ENCODE data around the gene USP5.

Gene USP5

GRCh38 chr12:6822426-6823135 is 29.4 kb upstream of the USP5 start:
- no peak for TF ChIP-seq ZNF274 (IDR thresholded peaks at IDR 0.05; ENCODE audit: low read depth, low read length)
- H3K4me3 ChIP-seq (ENCODE audit: low read length), result no peak overlapping the region

- no peak for TF ChIP-seq ZNF274 (IDR thresholded peaks at IDR 0.05; ENCODE audit: low read depth, low read length)
- H3K4me3 ChIP-seq (ENCODE audit: low read length), result no peak overlapping the region
These were observed 28.5 kb upstream of the USP5 start for GRCh38 chr12:6823182-6824084.

DNA sequence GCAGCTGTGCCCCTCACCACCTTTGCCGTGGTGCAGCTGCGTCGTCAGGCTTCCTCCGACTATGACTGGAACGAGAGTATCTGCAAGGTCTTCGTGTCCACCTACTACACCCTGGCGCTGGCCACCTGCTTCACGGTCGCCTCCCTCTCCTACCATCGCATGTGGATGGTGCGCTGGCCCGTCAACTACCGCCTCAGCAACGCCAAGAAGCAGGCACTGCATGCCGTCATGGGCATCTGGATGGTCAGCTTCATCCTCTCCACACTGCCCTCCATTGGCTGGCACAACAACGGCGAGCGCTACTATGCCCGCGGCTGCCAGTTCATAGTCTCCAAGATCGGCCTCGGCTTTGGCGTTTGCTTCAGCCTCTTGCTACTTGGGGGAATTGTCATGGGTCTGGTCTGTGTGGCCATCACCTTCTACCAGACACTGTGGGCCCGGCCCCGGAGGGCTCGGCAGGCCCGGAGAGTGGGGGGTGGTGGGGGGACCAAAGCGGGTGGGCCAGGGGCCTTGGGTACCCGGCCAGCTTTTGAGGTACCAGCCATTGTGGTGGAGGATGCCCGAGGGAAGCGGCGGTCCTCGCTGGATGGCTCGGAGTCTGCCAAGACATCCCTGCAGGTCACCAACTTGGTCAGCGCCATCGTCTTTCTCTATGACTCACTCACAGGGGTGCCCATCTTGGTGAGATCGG is 27.7 kb upstream of the USP5 start:
- H3K4me3 ChIP-seq (ENCODE audit: low read length), result no peak overlapping the region
- no peak for TF ChIP-seq ZNF274 (IDR thresholded peaks at IDR 0.05; ENCODE audit: low read depth, low read length)

GRCh38 chr12:6824901-6825381 is 27.0 kb upstream of the USP5 start:
- H3K4me3 ChIP-seq (ENCODE audit: low read length), result no peak overlapping the region
- no peak for TF ChIP-seq ZNF274 (IDR thresholded peaks at IDR 0.05; ENCODE audit: low read depth, low read length)

DNA sequence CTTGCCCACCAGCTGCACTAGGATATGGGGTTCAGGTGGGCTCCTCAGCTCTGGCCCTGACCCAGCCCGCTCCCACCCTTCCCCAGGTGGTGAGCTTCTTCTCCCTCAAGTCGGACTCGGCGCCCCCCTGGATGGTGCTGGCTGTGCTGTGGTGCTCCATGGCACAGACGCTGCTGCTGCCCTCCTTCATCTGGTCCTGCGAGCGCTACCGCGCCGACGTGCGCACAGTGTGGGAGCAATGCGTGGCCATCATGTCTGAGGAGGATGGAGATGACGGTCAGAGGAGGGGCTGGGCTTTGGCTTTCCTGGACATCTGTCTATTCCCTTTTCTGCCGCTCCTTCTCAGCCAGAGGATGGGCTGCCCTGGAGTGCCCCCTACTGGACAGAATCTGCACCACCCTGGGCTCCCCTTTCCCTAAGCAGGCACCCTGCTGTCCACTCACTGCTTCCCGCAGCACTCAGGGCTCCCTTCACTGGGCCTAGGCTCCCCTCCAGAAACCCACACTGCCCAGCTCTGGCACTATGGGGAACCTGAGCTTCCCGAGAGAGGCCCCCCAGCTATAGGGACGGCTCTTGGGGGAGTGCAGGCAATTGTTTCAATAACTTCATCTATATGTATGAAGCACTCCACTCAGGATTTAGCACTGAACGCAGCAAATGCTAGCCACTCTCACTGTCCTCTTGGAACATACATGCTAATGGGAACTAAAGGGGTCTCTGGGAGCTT is 26.4 kb upstream of the USP5 start:
- no peak overlapping the region for H3K4me3 ChIP-seq (ENCODE audit: low read length)
- TF ChIP-seq ZNF274 (IDR thresholded peaks at IDR 0.05; ENCODE audit: low read depth, low read length), result no peak

DNA sequence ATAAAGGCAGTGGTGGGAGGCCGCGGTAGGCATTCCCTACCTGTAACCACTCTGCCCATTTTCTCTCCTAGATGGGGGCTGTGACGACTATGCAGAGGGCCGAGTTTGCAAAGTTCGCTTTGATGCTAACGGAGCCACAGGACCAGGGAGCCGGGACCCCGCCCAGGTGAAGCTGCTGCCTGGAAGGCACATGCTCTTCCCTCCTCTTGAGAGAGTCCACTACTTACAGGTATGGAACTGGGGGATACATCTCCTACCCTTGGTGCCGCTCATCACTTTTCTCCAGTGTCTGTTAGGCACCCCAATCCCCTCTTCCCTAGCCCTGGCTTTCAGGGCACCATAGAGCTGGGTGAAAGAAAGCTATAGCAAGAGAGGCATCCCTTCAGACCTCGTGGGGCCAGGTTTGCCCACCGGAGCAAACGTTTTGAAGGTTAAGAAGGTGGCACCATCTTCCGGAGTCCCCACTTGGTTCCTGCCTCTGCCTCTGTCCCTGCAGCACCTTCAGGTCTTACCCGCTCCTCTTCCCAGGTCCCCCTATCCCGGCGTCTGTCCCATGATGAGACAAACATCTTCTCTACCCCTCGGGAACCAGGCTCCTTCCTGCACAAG is 25.7 kb upstream of the USP5 start:
- H3K4me3 ChIP-seq (ENCODE audit: low read length), result no peak overlapping the region
- no peak for TF ChIP-seq ZNF274 (IDR thresholded peaks at IDR 0.05; ENCODE audit: low read depth, low read length)

GRCh38 chr12:6826734-6827436 is 25.1 kb upstream of the USP5 start:
- no peak for TF ChIP-seq ZNF274 (IDR thresholded peaks at IDR 0.05; ENCODE audit: low read depth, low read length)

GRCh38 chr12:6827437-6827911 is 24.5 kb upstream of the USP5 start:
- no peak overlapping the region for H3K4me3 ChIP-seq (ENCODE audit: low read length)
- TF ChIP-seq ZNF274 (IDR thresholded peaks at IDR 0.05; ENCODE audit: low read depth, low read length), result no peak

More at GRCh38 chr12:6826734-6827436, 25.1 kb upstream of the USP5 start:
- no peak overlapping the region for H3K4me3 ChIP-seq (ENCODE audit: low read length)

- peak within 1 kb of the TSS; percentile 44 for H3K4me3 ChIP-seq (ENCODE audit: low read length)
- no peak for TF ChIP-seq ZNF274 (IDR thresholded peaks at IDR 0.05; ENCODE audit: low read depth, low read length)
These were observed 23.8 kb upstream of the USP5 start, which contains the start of gene P3H3 for GRCh38 chr12:6827982-6828780. Gene P3H3 (plus strand): TSS chr12:6828407. CDS start chr12:6828441, 34 bp downstream.

- H3K4me3 ChIP-seq (ENCODE audit: low read length), result peak overlapping the region; percentile 44
- no peak for TF ChIP-seq ZNF274 (IDR thresholded peaks at IDR 0.05; ENCODE audit: low read depth, low read length)
These were observed 23.0 kb upstream of the USP5 start for GRCh38 chr12:6828781-6829535.

GRCh38 chr12:6829536-6830220 is 22.3 kb upstream of the USP5 start:
- TF ChIP-seq ZNF274 (IDR thresholded peaks at IDR 0.05; ENCODE audit: low read depth, low read length), result no peak
- no peak overlapping the region for H3K4me3 ChIP-seq (ENCODE audit: low read length)
